ENCODE results near the gene ARHGAP11A.

Gene ARHGAP11A

DNA sequence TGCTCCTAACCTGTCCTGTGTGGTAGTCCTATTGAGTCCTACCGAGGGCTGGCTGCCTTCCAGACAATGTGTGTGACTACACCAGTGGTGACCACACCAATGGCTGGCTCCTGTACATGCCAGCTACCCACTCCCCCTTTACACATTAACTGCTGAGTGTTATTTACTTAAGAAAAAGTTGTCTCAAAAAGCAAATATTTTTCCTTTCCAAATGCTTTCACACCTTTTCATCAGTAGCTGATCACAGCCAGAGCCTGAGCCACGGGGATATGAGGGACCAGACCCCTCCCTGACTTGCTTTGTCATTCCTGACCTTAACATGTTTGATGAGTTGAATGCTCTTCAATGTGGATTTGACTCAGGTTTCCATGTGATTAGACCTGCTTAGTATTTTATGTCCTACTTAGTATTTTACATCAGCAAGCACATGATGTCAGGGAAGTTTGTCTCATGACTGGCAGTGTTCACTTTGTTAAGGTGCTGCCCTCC is 72.9 kb downstream of the ARHGAP11A start:
- no peak for DNase-seq
